Tongue (tissue), 2 donors: Measurements from ENCODE around the gene KRT4. TPM values are rescaled to one million over a fixed set of nuclear protein-coding genes. Genes with fewer than 3 reads are reported as not detected.
A peak's percentile ranks its signal among the peaks of the same experiment; 100 is the strongest.

ENCODE experiments used
- DNase-seq: peaks from one replicate; pipeline ENCODE4 v3.0.0-alpha.2; 2015
- total RNA-seq: library from RNA; depleted of rRNA; stranded (reverse); fragments of >200 nt; gene quantifications from one replicate; pipeline ENCODE4 v1.2.3, GENCODE V29; 2014

The KRT4 gene
- total RNA-seq, 1 donor from 2014 or later = 420 TPM

- DNase-seq = peak; percentile 27
Measured at GRCh38 chr12:52821826-52822660, 8.1 kb upstream of the KRT4 start.

- no peak for DNase-seq
Measured at GRCh38 chr12:52821071-52821730, 7.3 kb upstream of the KRT4 start.

GRCh38 chr12:52820521-52820920 lies 6.6 kb upstream of the KRT4 start:
- no peak for DNase-seq

- no peak for DNase-seq
Measured at GRCh38 chr12:52819731-52820510, 6.0 kb upstream of the KRT4 start.

GRCh38 chr12:52818887-52819420 lies 5.0 kb upstream of the KRT4 start:
- DNase-seq = no peak

- DNase-seq = peak; percentile 84
Measured at GRCh38 chr12:52818388-52818787, 4.5 kb upstream of the KRT4 start.

- no peak for DNase-seq
Measured at GRCh38 chr12:52817699-52818238, 3.9 kb upstream of the KRT4 start.

- DNase-seq = no peak
Measured at GRCh38 chr12:52817003-52817698, 3.2 kb upstream of the KRT4 start.

- DNase-seq = no peak
Measured at GRCh38 chr12:52815676-52816588, 2.0 kb upstream of the KRT4 start.

- no peak for DNase-seq
Measured at GRCh38 chr12:52815161-52815560, 1.2 kb upstream of the KRT4 start.

GRCh38 chr12:52814710-52815155 lies 817 bp upstream of the KRT4 start:
- DNase-seq = no peak

- DNase-seq = no peak
Measured at GRCh38 chr12:52813203-52813819, 605 bp downstream of the KRT4 start.

GRCh38 chr12:52812749-52813148 lies 1.2 kb downstream of the KRT4 start:
- no peak for DNase-seq

GRCh38 chr12:52812073-52812400 lies 1.9 kb downstream of the KRT4 start:
- no peak for DNase-seq

- DNase-seq = no peak
Measured at GRCh38 chr12:52811191-52812072, 2.5 kb downstream of the KRT4 start.

- DNase-seq = no peak
Measured at GRCh38 chr12:52810554-52810953, 3.4 kb downstream of the KRT4 start.

GRCh38 chr12:52809166-52809565 lies 4.8 kb downstream of the KRT4 start:
- no peak for DNase-seq

- DNase-seq = no peak
Measured at GRCh38 chr12:52808573-52809160, 5.2 kb downstream of the KRT4 start.
